GM23248 (cell line): ENCODE data around the gene CYS1. TPM values are rescaled to one million over a fixed set of nuclear protein-coding genes. Genes with fewer than 3 reads are reported as not detected.
"Not testable (repeated sequence)": the region's sequence is repeated elsewhere in the genome, so short reads cannot be mapped to it uniquely, and the experiment has no call there.

Experiments used
- DNase-seq: peaks from one replicate; pipeline ENCODE4 v3.0.0-alpha.2; 2015
- H2AFZ ChIP-seq: fragments of 200-600 bp; sonication (generic); 2 replicates; pipeline ENCODE4 v1.6.1; 2016; ENCODE audit warnings: antibody characterized with exemption
- H3F3A ChIP-seq: fragments of 200-600 bp; sonication (generic); 2 replicates; pipeline ENCODE4 v1.6.1; 2016; ENCODE audit warnings: mild to moderate bottlenecking, antibody characterized with exemption, mixed run types; ENCODE audit not compliant: insufficient read depth
- H3K27ac ChIP-seq: fragments of 200-600 bp; sonication (generic); 2 replicates; pipeline ENCODE4 v1.5.1; 2016; ENCODE audit warnings: mild to moderate bottlenecking
- H3K27me3 ChIP-seq: fragments of 200-600 bp; sonication (generic); replicated peaks from 2 replicates; pipeline ENCODE4 v1.6.1; 2016; ENCODE audit warnings: mild to moderate bottlenecking; ENCODE audit not compliant: insufficient read depth
- H3K36me3 ChIP-seq: fragments of 200-600 bp; sonication (generic); 2 replicates; pipeline ENCODE4 v1.6.1; 2016; ENCODE audit warnings: low read depth, mild to moderate bottlenecking
- H3K4me1 ChIP-seq: fragments of 200-600 bp; sonication (generic); 2 replicates; pipeline ENCODE4 v1.6.1; 2016; ENCODE audit warnings: mild to moderate bottlenecking; ENCODE audit not compliant: insufficient read depth
- H3K4me2 ChIP-seq: fragments of 200-600 bp; sonication (generic); one replicate; pipeline ENCODE4 v1.6.1; 2016; ENCODE audit warnings: mild to moderate bottlenecking; ENCODE audit not compliant: unreplicated experiment
- H3K4me3 ChIP-seq: fragments of 200-600 bp; sonication (generic); 2 replicates; pipeline ENCODE4 v1.5.1; 2016; ENCODE audit warnings: mild to moderate bottlenecking
- H3K79me2 ChIP-seq: fragments of 200-600 bp; sonication (generic); 2 replicates; pipeline ENCODE4 v1.6.1; 2016; ENCODE audit warnings: mild to moderate bottlenecking; ENCODE audit not compliant: insufficient read depth
- H3K9ac ChIP-seq: fragments of 200-600 bp; sonication (generic); 2 replicates; pipeline ENCODE4 v1.6.1; 2016; ENCODE audit warnings: mild to moderate bottlenecking
- H3K9me2 ChIP-seq: fragments of 200-600 bp; sonication (generic); 2 replicates; pipeline ENCODE4 v1.6.1; 2016; ENCODE audit warnings: mixed run types, mild to moderate bottlenecking, moderate library complexity; ENCODE audit not compliant: insufficient read depth
- H3K9me3 ChIP-seq: fragments of 200-600 bp; sonication (generic); one replicate; pipeline ENCODE4 v1.6.1; 2017; ENCODE audit warnings: low read depth
- H4K20me1 ChIP-seq: fragments of 200-600 bp; sonication (generic); 2 replicates; pipeline ENCODE4 v1.6.0; 2016; ENCODE audit not compliant: insufficient read depth
- EZH2 ChIP-seq: fragments of 200-600 bp; sonication (generic); IDR thresholded peaks from 2 replicates; pipeline ENCODE4 v1.6.1; 2018; ENCODE audit warnings: antibody characterized with exemption, mild to moderate bottlenecking; ENCODE audit not compliant: insufficient read depth, poor library complexity, severe bottlenecking
- EZH2phosphoT487 ChIP-seq: fragments of 200-600 bp; sonication (generic); IDR thresholded peaks from 2 replicates; pipeline ENCODE4 v1.6.1; 2018; ENCODE audit warnings: antibody characterized with exemption, moderate library complexity, mild to moderate bottlenecking, low read depth; ENCODE audit not compliant: insufficient read depth
- WGBS, 2 experiments: methylation state at CpG; one replicate each; pipeline ENCODE4 v1.1.6; 2015 to 2017; ENCODE audit warnings: low lambda C conversion rate in 2 of 2, low coverage in 1 of 2; ENCODE audit errors: missing lambda C conversion rate in 2 of 2; 5-methylcytosine and 5-hydroxymethylcytosine counted together
- in situ Hi-C: fragments of 300-500 bp; cut with MboI; formaldehyde crosslinking; loops from 2 replicates; pipeline ENCODE4 v1.15.0; 2020
- polyA plus RNA-seq: library from polyadenylated mRNA; unstranded; fragments of >200 nt; fragmentation: Nextera tagmentation; extraction: Ambion mirVana; gene quantifications from 2 replicates; pipeline ENCODE4 v1.2.1, GENCODE V29; 2016
- total RNA-seq: library from RNA; depleted of rRNA; stranded (reverse); fragments of >200 nt; shearing (Covaris generic); gene quantifications from 2 replicates; pipeline ENCODE4 v1.2.3, GENCODE V29; 2014

The CYS1 gene
- total and polyA plus RNA-seq, 2 experiments from 2014 or later: 3.1 to 6.1 TPM

GRCh38 chr2:10109311-10109710, 29.1 kb upstream of the CYS1 start:
- no peak overlapping the region for H3K4me3 ChIP-seq
- no peaks in the 10 kb centered on the region for H4K20me1 ChIP-seq
- H3K36me3 ChIP-seq: no peaks in the 10 kb centered on the region
- no peak overlapping the region for H3K27ac ChIP-seq
- no peak overlapping the region for H3K4me2 ChIP-seq
- no peak for DNase-seq
- H3K9me3 ChIP-seq: no peaks in the 10 kb centered on the region
- no peak overlapping the region for H3K9ac ChIP-seq
- no peak overlapping the region for H2AFZ ChIP-seq
- no peaks in the 10 kb centered on the region for H3K79me2 ChIP-seq
- no peaks in the 10 kb centered on the region for H3K9me2 ChIP-seq
- H3K27me3 ChIP-seq: no peaks in the 10 kb centered on the region
- no peaks in the 10 kb centered on the region; the same call in 1 of the 2 replicates for H3F3A ChIP-seq
- in situ Hi-C loops: loop anchor here (25.0 kb wide), 1 partner anchor 553 kb away; no protein-coding TSS in a partner anchor
- TF ChIP-seq EZH2: no peak
- no peak for TF ChIP-seq EZH2phosphoT487
- H3K4me1 ChIP-seq: no peaks in the 10 kb centered on the region

GRCh38 chr2:10104906-10105305, 24.7 kb upstream of the CYS1 start:
- H3K4me2 ChIP-seq, H3K4me1 ChIP-seq, H2AFZ ChIP-seq, DNase-seq, H3K9me2 ChIP-seq, H3K79me2 ChIP-seq, H3K27ac ChIP-seq, H3F3A ChIP-seq, H3K9me3 ChIP-seq, H4K20me1 ChIP-seq, H3K36me3 ChIP-seq, H3K4me3 ChIP-seq, H3K9ac ChIP-seq, H3K27me3 ChIP-seq: not testable (repeated sequence)
- in situ Hi-C loops: loop anchor here (25.0 kb wide), 1 partner anchor 557 kb away; no protein-coding TSS in a partner anchor

- no peaks in the 10 kb centered on the region for H3K4me1 ChIP-seq
- no peaks in the 10 kb centered on the region for H3K9me2 ChIP-seq
- H3K36me3 ChIP-seq: no peaks in the 10 kb centered on the region
- H3K9ac ChIP-seq: no peak overlapping the region
- no peak overlapping the region for H3K27ac ChIP-seq
- no peaks in the 10 kb centered on the region for H3K79me2 ChIP-seq
- no peak for TF ChIP-seq EZH2phosphoT487
- no peak for TF ChIP-seq EZH2
- in situ Hi-C loops: loop anchor here (25.0 kb wide), 1 partner anchor 559 kb away; no protein-coding TSS in a partner anchor
- no peaks in the 10 kb centered on the region for H3K9me3 ChIP-seq
- H4K20me1 ChIP-seq: no peaks in the 10 kb centered on the region
- H3K27me3 ChIP-seq: no peaks in the 10 kb centered on the region
- H3K4me2 ChIP-seq: no peak overlapping the region
- H3K4me3 ChIP-seq: no peak overlapping the region
- no peaks in the 10 kb centered on the region for H3F3A ChIP-seq
- no peak for DNase-seq
- WGBS, 2 experiments: 83 to 94% methylated on average over 4 to 6 of the region's 6 CpGs
- H2AFZ ChIP-seq: no peak overlapping the region
Measured at GRCh38 chr2:10103179-10103578, 23.0 kb upstream of the CYS1 start.

GRCh38 chr2:10101491-10101890, 21.3 kb upstream of the CYS1 start:
- 65 to 67% methylated on average over 7 of the region's 7 CpGs for WGBS, 2 experiments

More at GRCh38 chr2:10101491-10101890, 21.3 kb upstream of the CYS1 start:
- Histone ChIP-seq H3K9me3 (no peaks in the 10 kb centered on the region), H3K79me2 (no peaks in the 10 kb centered on the region), H3K9me2 (no peaks in the 10 kb centered on the region), H3K36me3 (no peaks in the 10 kb centered on the region), H3K27ac (no peak overlapping the region), H4K20me1 (no peaks in the 10 kb centered on the region), H2AFZ (no peak overlapping the region), H3K4me1 (no peaks in the 10 kb centered on the region), H3K4me2 (no peak overlapping the region), H3K9ac (no peak overlapping the region), H3K4me3 (no peak overlapping the region), H3F3A (no peaks in the 10 kb centered on the region), H3K27me3 (no peaks in the 10 kb centered on the region)
- DNase-seq: no peak
- no peak for TF ChIP-seq EZH2phosphoT487
- no peak for TF ChIP-seq EZH2
- in situ Hi-C loops: loop anchor here (25.0 kb wide), 1 partner anchor 561 kb away; no protein-coding TSS in a partner anchor
